ENCODE data around the gene MBD6.

MBD6 gene

GRCh38 chr12:57530396-57531142 lies 7.9 kb downstream of the MBD6 start:
- DNase-seq = no peak

- DNase-seq = no peak
Observed at GRCh38 chr12:57531836-57532235, 9.2 kb downstream of the MBD6 start.

- no peak for DNase-seq
Observed at GRCh38 chr12:57533108-57533507, 10.5 kb downstream of the MBD6 start.

DNA sequence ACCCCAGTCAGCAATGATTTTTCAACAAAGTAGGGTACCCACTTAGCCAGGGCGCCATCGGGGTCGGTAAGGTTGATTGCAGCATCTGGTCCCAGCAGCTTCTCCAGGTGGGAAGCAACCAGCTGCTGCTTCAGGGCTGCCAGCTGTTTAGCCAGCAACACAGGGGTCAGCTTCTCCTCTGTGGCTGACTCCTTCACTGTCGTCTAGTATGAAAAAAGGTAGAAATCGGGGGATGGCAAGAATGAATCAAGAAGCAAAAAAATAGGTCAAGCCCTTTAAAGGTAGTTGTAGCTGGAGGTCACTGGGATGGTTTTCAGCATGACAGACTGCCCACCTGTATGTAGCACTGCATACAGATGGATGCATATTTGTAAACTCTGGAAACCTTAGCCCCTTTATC lies 11.6 kb downstream of the MBD6 start:
- DNase-seq = no peak

GRCh38 chr12:57534991-57535543 lies 12.4 kb downstream of the MBD6 start:
- no peak for DNase-seq

DNA sequence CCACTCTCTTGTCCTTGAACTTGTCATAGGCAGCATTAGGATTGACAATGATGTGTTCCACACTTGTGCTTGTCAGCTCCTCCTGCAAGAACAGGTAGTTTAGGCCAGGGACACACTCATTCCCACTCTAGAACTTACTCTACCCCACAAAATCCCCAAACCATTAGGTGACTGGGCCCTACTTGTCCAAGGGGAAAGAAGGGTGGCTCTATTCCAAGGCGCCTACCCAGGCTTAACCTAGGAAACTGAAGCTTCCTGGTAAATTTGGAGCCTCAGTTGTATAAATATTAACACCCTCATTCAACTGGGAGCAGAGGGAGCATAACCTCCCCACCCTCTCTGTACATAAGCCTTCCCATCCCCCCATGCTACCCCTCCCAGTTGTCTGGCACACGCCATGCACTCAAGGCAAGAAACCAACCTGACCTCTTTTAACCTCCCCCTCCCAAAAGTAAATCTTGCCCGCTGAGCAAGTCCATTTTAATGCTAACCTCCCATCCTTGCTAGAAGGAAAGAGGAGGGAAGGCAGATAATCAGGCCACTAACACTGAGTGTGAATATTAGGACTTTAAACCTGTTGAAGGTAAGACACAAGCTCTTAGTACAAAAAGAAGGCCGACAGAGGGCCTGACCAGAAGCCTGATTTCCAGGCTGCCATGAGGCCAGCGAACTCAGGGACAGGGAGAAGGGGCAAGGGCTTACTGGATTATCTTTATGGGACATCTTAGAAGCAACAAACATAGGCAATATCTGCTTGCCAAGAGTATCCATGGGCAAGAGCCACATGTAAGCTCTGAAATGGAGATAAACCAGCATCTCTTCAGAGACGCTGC lies 13.4 kb downstream of the MBD6 start:
- DNase-seq = no peak

GRCh38 chr12:57536597-57536942 lies 13.9 kb downstream of the MBD6 start:
- no peak for DNase-seq

GRCh38 chr12:57539134-57539768 lies 16.6 kb downstream of the MBD6 start:
- no peak for DNase-seq

DNA sequence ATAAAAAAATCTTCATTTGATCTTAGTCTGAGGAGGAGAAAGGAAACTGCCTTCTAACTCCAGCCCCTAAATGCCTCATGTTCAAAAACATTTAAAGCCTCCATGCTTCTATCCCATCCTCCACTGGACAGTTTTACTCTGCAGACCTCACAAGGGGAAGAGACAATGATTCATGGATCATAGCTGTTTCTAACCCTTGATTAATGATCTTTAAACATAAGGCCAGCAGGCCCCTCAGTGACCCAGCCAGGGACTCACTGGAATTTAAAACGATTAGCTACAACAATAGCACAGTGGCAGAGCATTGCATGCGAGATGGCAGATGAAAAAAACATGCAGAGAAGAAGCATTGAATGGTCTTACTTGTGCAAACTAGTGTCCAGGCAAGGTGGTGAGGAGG lies 18.4 kb downstream of the MBD6 start:
- DNase-seq = no peak

DNA sequence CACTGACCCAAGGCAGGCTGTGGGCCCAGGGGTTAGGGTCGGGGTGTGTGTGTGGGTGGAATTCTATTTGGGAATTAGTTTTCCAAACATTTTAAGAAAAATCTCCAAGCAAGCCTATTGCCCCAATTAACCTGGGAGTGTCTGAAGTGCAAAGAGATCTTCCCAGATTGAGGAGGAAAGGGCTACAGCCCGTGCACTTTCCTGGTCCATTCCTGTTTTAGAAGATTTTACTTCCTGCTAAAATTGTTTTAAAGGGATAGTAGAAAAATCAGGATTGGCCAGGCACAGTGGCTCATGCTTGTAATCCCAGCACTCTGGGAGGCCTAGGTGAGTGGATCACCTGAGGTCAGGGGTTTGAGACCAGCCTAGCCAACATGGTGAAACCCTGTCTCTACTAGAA lies 19.1 kb downstream of the MBD6 start:
- no peak for DNase-seq

GRCh38 chr12:57543581-57543980 lies 21.0 kb downstream of the MBD6 start:
- DNase-seq = no peak

DNA sequence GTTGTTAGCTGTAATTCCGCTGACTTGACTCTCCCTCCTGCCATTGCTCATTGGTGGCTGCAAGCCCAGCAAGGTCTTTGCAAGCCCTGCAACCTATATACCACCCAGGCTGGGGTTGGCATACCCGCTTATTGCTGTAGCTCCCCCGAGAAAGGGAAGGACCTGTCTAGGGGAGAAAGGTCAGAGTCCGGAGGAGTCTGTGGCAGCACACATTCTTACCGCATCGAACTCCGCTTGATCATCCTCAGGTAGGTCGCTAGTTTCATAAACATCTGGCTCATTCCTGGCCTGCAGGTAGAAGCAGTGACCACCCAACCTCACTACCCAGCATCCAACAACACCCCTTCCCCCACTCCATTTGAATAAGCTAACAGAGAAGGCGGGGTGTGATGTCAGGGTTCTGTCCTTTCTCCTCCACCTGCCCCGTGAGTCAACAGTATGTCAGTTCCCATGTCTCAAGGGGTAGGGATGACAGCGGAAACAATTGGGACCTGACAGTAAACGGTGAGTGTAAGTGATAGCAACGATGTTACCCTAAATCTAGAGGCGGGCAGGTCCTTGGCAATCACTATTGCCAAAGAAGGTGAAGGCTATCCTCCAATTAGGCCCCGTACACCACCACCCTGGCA lies 23.3 kb downstream of the MBD6 start:
- DNase-seq = peak; percentile 42

GRCh38 chr12:57546438-57547287 lies 24.0 kb downstream of the MBD6 start, which contains the start of gene DCTN2:
Gene DCTN2, minus strand, starts transcription at chr12:57547192. Its CDS starts 129 bp downstream, at chr12:57547063.
- DNase-seq = peak; percentile 94

DNA sequence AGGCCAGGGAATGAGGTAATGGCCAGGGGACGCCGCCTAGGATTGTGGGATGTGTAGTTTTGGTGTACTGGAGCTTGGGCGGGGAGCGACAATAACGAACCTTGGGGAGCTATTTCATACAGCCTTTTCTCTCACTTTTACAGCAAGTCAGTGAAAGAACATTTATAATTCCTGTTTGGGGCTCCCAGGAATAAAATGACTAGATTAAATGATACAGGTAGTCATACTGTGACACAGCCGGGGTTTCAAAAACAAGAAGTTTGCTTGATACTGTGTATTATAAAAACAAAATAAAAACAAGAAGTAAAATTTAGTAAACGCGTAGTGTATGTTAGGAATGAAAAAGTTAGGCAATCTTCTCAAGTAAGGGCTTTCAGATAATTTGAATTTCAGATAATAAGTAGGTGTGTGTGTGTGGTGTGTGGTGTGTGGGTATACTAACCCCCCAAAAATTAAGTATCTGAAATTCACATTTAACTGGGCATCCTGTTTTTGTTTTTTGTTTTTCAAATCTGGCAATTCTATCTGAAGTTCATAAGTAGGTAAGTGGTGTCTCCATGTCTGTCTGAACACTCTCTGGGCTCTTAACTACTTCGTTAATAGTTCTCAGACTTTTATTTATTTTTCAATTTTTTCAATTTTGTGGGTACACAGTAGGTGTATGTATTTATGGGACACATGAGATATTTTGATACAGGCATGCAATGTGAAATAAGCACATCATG lies 24.8 kb downstream of the MBD6 start:
- no peak for DNase-seq

DNA sequence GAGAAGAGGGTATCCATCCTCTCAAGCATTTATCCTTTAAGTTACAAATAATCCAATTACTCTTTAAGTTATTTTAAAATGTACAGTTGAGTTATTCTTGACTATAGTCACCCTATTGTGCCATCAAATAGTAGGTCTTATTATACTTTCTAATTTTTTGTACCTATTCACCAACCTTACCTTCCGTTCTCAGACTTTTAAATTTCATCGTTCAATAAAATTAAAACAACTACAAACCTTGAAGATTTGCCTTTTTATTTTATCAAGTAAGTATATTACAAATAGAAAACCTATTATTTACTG lies 25.3 kb downstream of the MBD6 start:
- DNase-seq = no peak

GRCh38 chr12:57548488-57548887 lies 25.9 kb downstream of the MBD6 start:
- no peak for DNase-seq

GRCh38 chr12:57549203-57549908 lies 26.7 kb downstream of the MBD6 start:
- no peak for DNase-seq

DNA sequence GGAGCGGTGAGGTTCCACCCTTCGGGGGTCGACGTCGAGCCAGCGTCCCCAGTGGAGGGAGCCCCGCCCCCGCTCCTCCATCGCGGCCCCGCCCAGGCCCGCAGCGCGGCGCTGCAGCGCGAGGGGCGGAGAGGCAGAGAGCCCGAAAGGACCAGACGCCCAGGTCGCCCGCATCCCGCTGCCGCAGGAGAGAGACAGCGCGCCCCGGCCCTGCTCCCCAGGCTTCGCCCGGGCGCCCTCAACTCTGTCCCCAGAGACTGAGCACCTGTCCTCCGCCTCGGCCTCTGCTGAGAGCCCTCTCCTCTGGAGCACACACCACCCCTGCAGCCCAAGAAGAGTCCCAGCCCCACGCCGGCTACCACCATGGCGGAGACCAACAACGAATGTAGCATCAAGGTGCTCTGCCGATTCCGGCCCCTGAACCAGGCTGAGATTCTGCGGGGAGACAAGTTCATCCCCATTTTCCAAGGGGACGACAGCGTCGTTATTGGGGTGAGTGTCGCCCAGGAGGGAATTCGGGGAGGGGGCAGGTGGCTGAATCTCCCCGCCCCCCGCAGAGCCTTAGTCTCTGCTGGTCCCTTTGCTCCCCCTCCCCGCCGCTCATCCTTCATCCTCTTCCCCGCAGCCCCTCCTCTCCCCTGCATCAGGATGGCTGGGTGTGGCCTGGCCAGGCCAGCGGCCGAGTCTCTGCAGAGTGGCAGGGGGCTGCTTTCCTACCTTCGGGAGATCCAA lies 27.5 kb downstream of the MBD6 start, which contains the start of gene KIF5A:
Gene KIF5A, plus strand, starts transcription at position 136 of the 732 bp plus-strand sequence. Its CDS starts 228 bp downstream, at position 364.
- DNase-seq = no peak

- DNase-seq = no peak
Observed at GRCh38 chr12:57550641-57551549, 28.3 kb downstream of the MBD6 start.

All from SHP77 treated with DMSO at 0.1 percent for 48 hours (cell line).